Epithelial cell of prostate (primary cell): ENCODE measurements around the gene C3orf22.
"Not testable (repeated sequence)": the region's sequence is repeated elsewhere in the genome, so short reads cannot be mapped to it uniquely, and the experiment has no call there.

ENCODE experiments used
- DNase-seq: peaks from one replicate; pipeline ENCODE4 v3.0.0-alpha.2; 2011; ENCODE audit warnings: low read depth, low spot score
- H3K27ac ChIP-seq: fragments of 450-650 bp; 2 replicates; pipeline ENCODE4 v1.5.1; 2017; ENCODE audit warnings: mild to moderate bottlenecking

C3orf22 gene

GRCh38 chr3:126545544-126545943 is 13.2 kb downstream of the C3orf22 start:
- H3K27ac ChIP-seq, result no peak overlapping the region
- no peak for DNase-seq

GRCh38 chr3:126544596-126545281 is 14.0 kb downstream of the C3orf22 start:
- no peak for DNase-seq
- H3K27ac ChIP-seq, result no peak overlapping the region

GRCh38 chr3:126543457-126544061 is 15.2 kb downstream of the C3orf22 start:
- no peak for DNase-seq
- no peak overlapping the region for H3K27ac ChIP-seq

GRCh38 chr3:126542340-126543241 is 16.1 kb downstream of the C3orf22 start:
- DNase-seq, result no peak
- H3K27ac ChIP-seq, result no peak overlapping the region

GRCh38 chr3:126541628-126542339 is 16.9 kb downstream of the C3orf22 start:
- no peak overlapping the region for H3K27ac ChIP-seq
- no peak for DNase-seq

- DNase-seq, result no peak
- no peak overlapping the region for H3K27ac ChIP-seq
These were observed 17.6 kb downstream of the C3orf22 start for GRCh38 chr3:126540951-126541627.

- no peak overlapping the region for H3K27ac ChIP-seq
- DNase-seq, result peak; percentile 59
These were observed 18.3 kb downstream of the C3orf22 start for GRCh38 chr3:126540342-126540849.

GRCh38 chr3:126539558-126540250 is 19.0 kb downstream of the C3orf22 start:
- H3K27ac ChIP-seq, result no peak overlapping the region
- no peak for DNase-seq

- H3K27ac ChIP-seq, result no peak overlapping the region
- no peak for DNase-seq
These were observed 19.8 kb downstream of the C3orf22 start for GRCh38 chr3:126538966-126539365.

GRCh38 chr3:126538316-126538715 is 20.4 kb downstream of the C3orf22 start:
- H3K27ac ChIP-seq, result no peak overlapping the region
- no peak for DNase-seq

- no peak for DNase-seq
- H3K27ac ChIP-seq, result no peak overlapping the region
These were observed 20.9 kb downstream of the C3orf22 start for GRCh38 chr3:126537730-126538281.

GRCh38 chr3:126537116-126537729 is 21.5 kb downstream of the C3orf22 start:
- DNase-seq, result no peak
- H3K27ac ChIP-seq, result no peak overlapping the region

GRCh38 chr3:126536126-126536525 is 22.6 kb downstream of the C3orf22 start:
- no peak overlapping the region for H3K27ac ChIP-seq
- DNase-seq, result no peak

- no peak for DNase-seq
- no peak overlapping the region for H3K27ac ChIP-seq
These were observed 23.1 kb downstream of the C3orf22 start for GRCh38 chr3:126535636-126536035.

- not testable (repeated sequence) for H3K27ac ChIP-seq, DNase-seq
These were observed 24.0 kb downstream of the C3orf22 start for GRCh38 chr3:126534716-126535115.

- no peak for DNase-seq
- H3K27ac ChIP-seq, result no peak overlapping the region
These were observed 25.2 kb downstream of the C3orf22 start for GRCh38 chr3:126533506-126533905.

- no peak overlapping the region for H3K27ac ChIP-seq
- no peak for DNase-seq
These were observed 27.7 kb downstream of the C3orf22 start for GRCh38 chr3:126531051-126531330.

GRCh38 chr3:126530171-126531050 is 28.3 kb downstream of the C3orf22 start:
- DNase-seq, result no peak
- H3K27ac ChIP-seq, result no peak overlapping the region
